Measurements from ENCODE around the gene RIPK4. TPM values are rescaled to one million over a fixed set of nuclear protein-coding genes. Genes with fewer than 3 reads are reported as not detected.

RIPK4 gene
- total and polyA plus RNA-seq, 2 donors (not counting 1 experiment from before 2014, with no cell fraction given), result not detected

GRCh38 chr21:41713495-41714281, 53.2 kb downstream of the RIPK4 start:
- H3K27ac Mint-ChIP-seq, result no peak overlapping the region
- no peak overlapping the region for H3K27ac ChIP-seq (ENCODE audit: low read length in 2 of 2)
- no peak for TF ChIP-seq EZH2 (IDR thresholded peaks at IDR 0.05; ENCODE audit: borderline replicate concordance, insufficient read depth, low read depth, low read length, poor library complexity, severe bottlenecking)
- TF ChIP-seq, protein P1, sequence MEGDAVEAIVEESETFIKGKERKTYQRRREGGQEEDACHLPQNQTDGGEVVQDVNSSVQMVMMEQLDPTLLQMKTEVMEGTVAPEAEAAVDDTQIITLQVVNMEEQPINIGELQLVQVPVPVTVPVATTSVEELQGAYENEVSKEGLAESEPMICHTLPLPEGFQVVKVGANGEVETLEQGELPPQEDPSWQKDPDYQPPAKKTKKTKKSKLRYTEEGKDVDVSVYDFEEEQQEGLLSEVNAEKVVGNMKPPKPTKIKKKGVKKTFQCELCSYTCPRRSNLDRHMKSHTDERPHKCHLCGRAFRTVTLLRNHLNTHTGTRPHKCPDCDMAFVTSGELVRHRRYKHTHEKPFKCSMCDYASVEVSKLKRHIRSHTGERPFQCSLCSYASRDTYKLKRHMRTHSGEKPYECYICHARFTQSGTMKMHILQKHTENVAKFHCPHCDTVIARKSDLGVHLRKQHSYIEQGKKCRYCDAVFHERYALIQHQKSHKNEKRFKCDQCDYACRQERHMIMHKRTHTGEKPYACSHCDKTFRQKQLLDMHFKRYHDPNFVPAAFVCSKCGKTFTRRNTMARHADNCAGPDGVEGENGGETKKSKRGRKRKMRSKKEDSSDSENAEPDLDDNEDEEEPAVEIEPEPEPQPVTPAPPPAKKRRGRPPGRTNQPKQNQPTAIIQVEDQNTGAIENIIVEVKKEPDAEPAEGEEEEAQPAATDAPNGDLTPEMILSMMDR (IDR thresholded peaks at IDR 0.05), result no peak
- H3K4me3 ChIP-seq (ENCODE audit: control extremely low read depth in 1 of 5, extremely low read depth in 1 of 5, insufficient read depth in 1 of 5, low read depth in 2 of 5, low read length in 4 of 5), result no peak overlapping the region
- no peak overlapping the region for H3K4me3 Mint-ChIP-seq
- no peaks in the 10 kb centered on the region for H4K20me1 ChIP-seq (ENCODE audit: control insufficient read depth, insufficient read depth, low read length, poor library complexity, severe bottlenecking)
- no peaks in the 10 kb centered on the region for H3K79me2 ChIP-seq (ENCODE audit: control insufficient read depth, insufficient read depth, low read length)
- CTCF ChIA-PET, result no interaction called here
- H2AFZ ChIP-seq (ENCODE audit: insufficient read depth, low read depth, low read length, poor library complexity, severe bottlenecking), result no peak overlapping the region
- H3K4me1 ChIP-seq (ENCODE audit: control insufficient read depth in 2 of 2, insufficient read depth in 2 of 2, low read length in 2 of 2), result no peaks in the 10 kb centered on the region
- no peak overlapping the region for H3K9ac ChIP-seq (ENCODE audit: low read length)
- no peak overlapping the region for H3K4me2 ChIP-seq (replicated peaks; ENCODE audit: low read depth, low read length, poor library complexity, severe bottlenecking)
- intact Hi-C loops (cut with micrococcal nuclease), result no loop called here
- no peaks in the 10 kb centered on the region for H3K4me1 Mint-ChIP-seq
- POLR2A ChIA-PET, result no interaction called here
- H3K27me3 Mint-ChIP-seq, result peaks cover 52% of the 10 kb centered on the region
- peaks cover 0 to 8% (median 2%) of the 10 kb centered on the region in 4 experiments for H3K27me3 ChIP-seq (replicated peaks in 1 of 4; ENCODE audit: control extremely low read depth in 1 of 4, control insufficient read depth in 3 of 4, insufficient read depth in 4 of 4, low read length in 3 of 4)
- ATAC-seq (ENCODE audit: low read depth) (no peak), DNase-seq (no peak)
- H3K9me3 ChIP-seq (ENCODE audit: control extremely low read depth in 1 of 3, control insufficient read depth in 2 of 3, insufficient read depth in 1 of 3, low read length in 2 of 3), result peaks cover 0 to 6% (median 0%) of the 10 kb centered on the region in 3 donors
- 91% methylated on average over 16 of the region's 22 CpGs for WGBS (ENCODE audit: insufficient coverage)
- H3K36me3 ChIP-seq (replicated peaks in 1 of 2; ENCODE audit: control extremely low read depth in 1 of 2, control insufficient read depth in 1 of 2, extremely low read depth in 1 of 2, insufficient read depth in 2 of 2, low read length in 1 of 2), result no peaks in the 10 kb centered on the region
- no peaks in the 10 kb centered on the region for H3K9me3 Mint-ChIP-seq (ENCODE audit: insufficient read depth)

- no peaks in the 10 kb centered on the region for H4K20me1 ChIP-seq (ENCODE audit: control insufficient read depth, insufficient read depth, low read length, poor library complexity, severe bottlenecking)
- H3K27me3 ChIP-seq (replicated peaks in 1 of 4; ENCODE audit: control extremely low read depth in 1 of 4, control insufficient read depth in 3 of 4, insufficient read depth in 4 of 4, low read length in 3 of 4), result peaks cover 0 to 8% (median 2%) of the 10 kb centered on the region in 4 experiments
- Mint-ChIP-seq H3K27ac (no peak overlapping the region), H3K4me1 (no peaks in the 10 kb centered on the region), H3K27me3 (peaks cover 52% of the 10 kb centered on the region), H3K4me3 (no peak overlapping the region), H3K9me3 (ENCODE audit: insufficient read depth) (no peaks in the 10 kb centered on the region)
- no peaks in the 10 kb centered on the region for H3K4me1 ChIP-seq (ENCODE audit: control insufficient read depth in 2 of 2, insufficient read depth in 2 of 2, low read length in 2 of 2)
- no peak overlapping the region for H3K9ac ChIP-seq (ENCODE audit: low read length)
- peaks cover 0 to 6% (median 0%) of the 10 kb centered on the region in 3 donors for H3K9me3 ChIP-seq (ENCODE audit: control extremely low read depth in 1 of 3, control insufficient read depth in 2 of 3, insufficient read depth in 1 of 3, low read length in 2 of 3)
- 21% methylated on average over 4 of the region's 9 CpGs for WGBS (ENCODE audit: insufficient coverage)
- POLR2A ChIA-PET, result no interaction called here
- intact Hi-C loops (cut with micrococcal nuclease), result no loop called here
- H2AFZ ChIP-seq (ENCODE audit: insufficient read depth, low read depth, low read length, poor library complexity, severe bottlenecking), result no peak overlapping the region
- ATAC-seq (ENCODE audit: low read depth), result no peak
- no peaks in the 10 kb centered on the region for H3K79me2 ChIP-seq (ENCODE audit: control insufficient read depth, insufficient read depth, low read length)
- no peak for TF ChIP-seq EZH2 (IDR thresholded peaks at IDR 0.05; ENCODE audit: borderline replicate concordance, insufficient read depth, low read depth, low read length, poor library complexity, severe bottlenecking)
- H3K4me3 ChIP-seq (ENCODE audit: control extremely low read depth in 1 of 5, extremely low read depth in 1 of 5, insufficient read depth in 1 of 5, low read depth in 2 of 5, low read length in 4 of 5), result no peak overlapping the region
- H3K27ac ChIP-seq (ENCODE audit: low read length in 2 of 2), result no peak overlapping the region
- no peaks in the 10 kb centered on the region for H3K36me3 ChIP-seq (replicated peaks in 1 of 2; ENCODE audit: control extremely low read depth in 1 of 2, control insufficient read depth in 1 of 2, extremely low read depth in 1 of 2, insufficient read depth in 2 of 2, low read length in 1 of 2)
- no peak for DNase-seq
- CTCF ChIA-PET, result no interaction called here
- H3K4me2 ChIP-seq (replicated peaks; ENCODE audit: low read depth, low read length, poor library complexity, severe bottlenecking), result no peak overlapping the region
Observed at GRCh38 chr21:41712730-41713129, 54.1 kb downstream of the RIPK4 start.

Data from B cell (primary cell).